ENCODE data around the gene PRMT3.
"Not testable (repeated sequence)": the region's sequence is repeated elsewhere in the genome, so short reads cannot be mapped to it uniquely, and the experiment has no call there.

PRMT3 gene

GRCh38 chr11:20457934-20458680 is 70.6 kb downstream of the PRMT3 start:
- DNase-seq (ENCODE audit: low read depth): no peak

GRCh38 chr11:20458905-20459632 is 71.6 kb downstream of the PRMT3 start:
- DNase-seq (ENCODE audit: low read depth): no peak

GRCh38 chr11:20459865-20460264 is 72.3 kb downstream of the PRMT3 start:
- DNase-seq (ENCODE audit: low read depth): no peak

GRCh38 chr11:20464518-20464917 is 77.0 kb downstream of the PRMT3 start:
- DNase-seq (ENCODE audit: low read depth): no peak

GRCh38 chr11:20467487-20468185 is 80.1 kb downstream of the PRMT3 start:
- DNase-seq (ENCODE audit: low read depth): peak; percentile 8

- DNase-seq (ENCODE audit: low read depth): no peak
Measured at GRCh38 chr11:20470348-20470747, 82.8 kb downstream of the PRMT3 start.

- DNase-seq (ENCODE audit: low read depth): not testable (repeated sequence)
Measured at GRCh38 chr11:20471929-20472328, 84.4 kb downstream of the PRMT3 start.

- DNase-seq (ENCODE audit: low read depth): no peak
Measured at GRCh38 chr11:20474176-20474881, 86.8 kb downstream of the PRMT3 start.

- DNase-seq (ENCODE audit: low read depth): no peak
Measured at GRCh38 chr11:20474882-20475517, 87.5 kb downstream of the PRMT3 start.

GRCh38 chr11:20477418-20478090 is 90.0 kb downstream of the PRMT3 start:
- no peak for DNase-seq (ENCODE audit: low read depth)

GRCh38 chr11:20479513-20479912 is 92.0 kb downstream of the PRMT3 start:
- no peak for DNase-seq (ENCODE audit: low read depth)

- no peak for DNase-seq (ENCODE audit: low read depth)
Measured at GRCh38 chr11:20483931-20484330, 96.4 kb downstream of the PRMT3 start.

GRCh38 chr11:20484416-20484815 is 96.9 kb downstream of the PRMT3 start:
- DNase-seq (ENCODE audit: low read depth): not testable (repeated sequence)

GRCh38 chr11:20488352-20488751 is 100.8 kb downstream of the PRMT3 start:
- DNase-seq (ENCODE audit: low read depth): no peak

GRCh38 chr11:20489948-20490347 is 102.4 kb downstream of the PRMT3 start:
- no peak for DNase-seq (ENCODE audit: low read depth)

GRCh38 chr11:20493340-20493739 is 105.8 kb downstream of the PRMT3 start:
- no peak for DNase-seq (ENCODE audit: low read depth)

- DNase-seq (ENCODE audit: low read depth): no peak
Measured at GRCh38 chr11:20497124-20497792, 109.7 kb downstream of the PRMT3 start.

GRCh38 chr11:20501252-20501651 is 113.7 kb downstream of the PRMT3 start:
- no peak for DNase-seq (ENCODE audit: low read depth)

- DNase-seq (ENCODE audit: low read depth): no peak
Measured at GRCh38 chr11:20501971-20502370, 114.5 kb downstream of the PRMT3 start.

- no peak for DNase-seq (ENCODE audit: low read depth)
Measured at GRCh38 chr11:20511982-20512381, 124.5 kb downstream of the PRMT3 start.

GRCh38 chr11:20512869-20513268 is 125.4 kb downstream of the PRMT3 start:
- no peak for DNase-seq (ENCODE audit: low read depth)
